ENCODE measurements around the gene KLHDC4.

- no peak for TF ChIP-seq POLR2A (IDR thresholded peaks at IDR 0.05)
- TF ChIP-seq CTCF (IDR thresholded peaks at IDR 0.05) = no peak
Measured at GRCh38 chr16:87674419-87674818, 91.4 kb downstream of the KLHDC4 start.
